HL-60 (cell line): Measurements from ENCODE around the gene COL4A4.

ENCODE experiments used
- DNase-seq, 2 experiments: peaks; one replicate each; pipeline ENCODE4 v3.0.0-alpha.2; 2010 to 2020; ENCODE audit warnings: low read depth in 1 of 2, low spot score in 1 of 2
- H3K27ac ChIP-seq: fragments of 250-450 bp; sonication (Bioruptor Pico); replicated peaks from 2 replicates; pipeline ENCODE4 v1.5.1; 2020; ENCODE audit warnings: mild to moderate bottlenecking, moderate library complexity
- H3K27me3 ChIP-seq: fragments of 250-450 bp; sonication (Bioruptor Pico); 2 replicates; pipeline ENCODE4 v1.5.1; 2021; ENCODE audit warnings: mild to moderate bottlenecking, moderate library complexity; ENCODE audit not compliant: insufficient read depth, poor library complexity, severe bottlenecking
- H3K4me3 ChIP-seq: replicated peaks from 2 replicates; pipeline ENCODE4 v1.5.1; 2011; ENCODE audit warnings: mild to moderate bottlenecking, control low read depth, low read length; ENCODE audit not compliant: insufficient read depth
- GABPA ChIP-seq: IDR thresholded peaks from 2 replicates; pipeline ENCODE4 v1.6.1; 2012; ENCODE audit warnings: low read depth
- POLR2AphosphoS5 ChIP-seq: IDR thresholded peaks from 2 replicates; pipeline ENCODE4 v1.6.1; 2012; ENCODE audit warnings: low read depth
- SPI1 ChIP-seq: IDR thresholded peaks from 2 replicates; pipeline ENCODE4 v1.6.1; 2012; ENCODE audit warnings: low read depth, mild to moderate bottlenecking, borderline replicate concordance
- TF ChIP-seq, protein P1 (sequence below): IDR thresholded peaks from 2 replicates; pipeline ENCODE4 v1.6.1; 2012; ENCODE audit warnings: low read depth; ENCODE audit not compliant: insufficient replicate concordance
- TF ChIP-seq, protein P2 (sequence below): IDR thresholded peaks from one replicate; pipeline ENCODE4 v1.5.1; 2011; ENCODE audit warnings: low read length, control low read depth, inconsistent platforms; ENCODE audit not compliant: insufficient read depth

Gene COL4A4

DNA sequence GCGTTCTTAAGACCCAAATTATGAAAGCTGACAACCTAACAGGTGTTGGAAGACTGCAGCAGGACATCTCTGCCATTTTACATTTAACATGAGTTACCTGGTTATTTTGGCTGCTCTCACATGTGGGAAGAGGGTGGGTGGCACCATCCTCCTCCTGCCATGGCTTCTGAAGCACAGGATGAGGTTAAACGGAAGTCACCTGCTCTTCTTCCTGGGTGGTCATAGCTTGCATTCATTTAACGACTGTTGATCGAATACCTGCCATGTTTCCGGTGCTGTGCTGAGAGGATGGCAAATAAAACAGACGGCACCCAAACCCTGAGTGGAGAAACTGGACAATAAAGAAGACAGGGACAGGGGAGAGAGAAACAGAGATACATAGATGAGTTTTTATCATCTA is 210.2 kb downstream of the COL4A4 start:
- no peak for DNase-seq
- no peak overlapping the region for H3K27ac ChIP-seq
- no peaks in the 10 kb centered on the region for H3K27me3 ChIP-seq
- TF ChIP-seq, protein P1, sequence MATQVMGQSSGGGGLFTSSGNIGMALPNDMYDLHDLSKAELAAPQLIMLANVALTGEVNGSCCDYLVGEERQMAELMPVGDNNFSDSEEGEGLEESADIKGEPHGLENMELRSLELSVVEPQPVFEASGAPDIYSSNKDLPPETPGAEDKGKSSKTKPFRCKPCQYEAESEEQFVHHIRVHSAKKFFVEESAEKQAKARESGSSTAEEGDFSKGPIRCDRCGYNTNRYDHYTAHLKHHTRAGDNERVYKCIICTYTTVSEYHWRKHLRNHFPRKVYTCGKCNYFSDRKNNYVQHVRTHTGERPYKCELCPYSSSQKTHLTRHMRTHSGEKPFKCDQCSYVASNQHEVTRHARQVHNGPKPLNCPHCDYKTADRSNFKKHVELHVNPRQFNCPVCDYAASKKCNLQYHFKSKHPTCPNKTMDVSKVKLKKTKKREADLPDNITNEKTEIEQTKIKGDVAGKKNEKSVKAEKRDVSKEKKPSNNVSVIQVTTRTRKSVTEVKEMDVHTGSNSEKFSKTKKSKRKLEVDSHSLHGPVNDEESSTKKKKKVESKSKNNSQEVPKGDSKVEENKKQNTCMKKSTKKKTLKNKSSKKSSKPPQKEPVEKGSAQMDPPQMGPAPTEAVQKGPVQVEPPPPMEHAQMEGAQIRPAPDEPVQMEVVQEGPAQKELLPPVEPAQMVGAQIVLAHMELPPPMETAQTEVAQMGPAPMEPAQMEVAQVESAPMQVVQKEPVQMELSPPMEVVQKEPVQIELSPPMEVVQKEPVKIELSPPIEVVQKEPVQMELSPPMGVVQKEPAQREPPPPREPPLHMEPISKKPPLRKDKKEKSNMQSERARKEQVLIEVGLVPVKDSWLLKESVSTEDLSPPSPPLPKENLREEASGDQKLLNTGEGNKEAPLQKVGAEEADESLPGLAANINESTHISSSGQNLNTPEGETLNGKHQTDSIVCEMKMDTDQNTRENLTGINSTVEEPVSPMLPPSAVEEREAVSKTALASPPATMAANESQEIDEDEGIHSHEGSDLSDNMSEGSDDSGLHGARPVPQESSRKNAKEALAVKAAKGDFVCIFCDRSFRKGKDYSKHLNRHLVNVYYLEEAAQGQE = no peak
- TF ChIP-seq, protein P2, sequence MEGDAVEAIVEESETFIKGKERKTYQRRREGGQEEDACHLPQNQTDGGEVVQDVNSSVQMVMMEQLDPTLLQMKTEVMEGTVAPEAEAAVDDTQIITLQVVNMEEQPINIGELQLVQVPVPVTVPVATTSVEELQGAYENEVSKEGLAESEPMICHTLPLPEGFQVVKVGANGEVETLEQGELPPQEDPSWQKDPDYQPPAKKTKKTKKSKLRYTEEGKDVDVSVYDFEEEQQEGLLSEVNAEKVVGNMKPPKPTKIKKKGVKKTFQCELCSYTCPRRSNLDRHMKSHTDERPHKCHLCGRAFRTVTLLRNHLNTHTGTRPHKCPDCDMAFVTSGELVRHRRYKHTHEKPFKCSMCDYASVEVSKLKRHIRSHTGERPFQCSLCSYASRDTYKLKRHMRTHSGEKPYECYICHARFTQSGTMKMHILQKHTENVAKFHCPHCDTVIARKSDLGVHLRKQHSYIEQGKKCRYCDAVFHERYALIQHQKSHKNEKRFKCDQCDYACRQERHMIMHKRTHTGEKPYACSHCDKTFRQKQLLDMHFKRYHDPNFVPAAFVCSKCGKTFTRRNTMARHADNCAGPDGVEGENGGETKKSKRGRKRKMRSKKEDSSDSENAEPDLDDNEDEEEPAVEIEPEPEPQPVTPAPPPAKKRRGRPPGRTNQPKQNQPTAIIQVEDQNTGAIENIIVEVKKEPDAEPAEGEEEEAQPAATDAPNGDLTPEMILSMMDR = no peak
- TF ChIP-seq SPI1 = no peak
- TF ChIP-seq GABPA = no peak
- TF ChIP-seq POLR2AphosphoS5 = no peak
- no peak overlapping the region for H3K4me3 ChIP-seq

DNA sequence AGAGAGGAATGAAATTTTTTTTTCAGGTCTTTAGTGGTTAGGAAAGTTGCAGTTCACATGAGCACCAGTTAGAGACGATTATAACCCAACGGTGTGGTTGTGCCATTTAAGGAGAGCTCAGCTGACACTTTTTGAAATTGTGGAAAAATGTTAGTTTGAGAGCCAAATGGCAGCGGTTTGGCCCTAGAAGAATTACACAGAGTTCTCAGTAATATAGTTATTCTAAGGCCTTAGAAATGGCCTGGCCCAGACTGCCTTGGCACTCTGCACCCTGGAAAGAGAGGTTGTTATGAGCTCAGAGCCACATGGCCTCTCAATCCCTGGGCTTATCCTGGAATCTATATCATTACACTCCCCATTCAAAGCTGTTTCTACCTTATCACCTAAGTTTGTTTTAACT is 210.8 kb downstream of the COL4A4 start:
- Histone ChIP-seq H3K4me3 (no peak overlapping the region), H3K27ac (no peak overlapping the region), H3K27me3 (no peaks in the 10 kb centered on the region)
- no peak for DNase-seq
- no peak for TF ChIP-seq POLR2AphosphoS5
- TF ChIP-seq, protein P2 = no peak
- TF ChIP-seq SPI1 = no peak
- TF ChIP-seq, protein P1 = no peak
- TF ChIP-seq GABPA = no peak
